ENCODE results near the gene LCN6.
A peak's percentile ranks its signal among the peaks of the same experiment; 100 is the strongest.
"Not testable (repeated sequence)": the region's sequence is repeated elsewhere in the genome, so short reads cannot be mapped to it uniquely, and the experiment has no call there.

Gene LCN6

DNA sequence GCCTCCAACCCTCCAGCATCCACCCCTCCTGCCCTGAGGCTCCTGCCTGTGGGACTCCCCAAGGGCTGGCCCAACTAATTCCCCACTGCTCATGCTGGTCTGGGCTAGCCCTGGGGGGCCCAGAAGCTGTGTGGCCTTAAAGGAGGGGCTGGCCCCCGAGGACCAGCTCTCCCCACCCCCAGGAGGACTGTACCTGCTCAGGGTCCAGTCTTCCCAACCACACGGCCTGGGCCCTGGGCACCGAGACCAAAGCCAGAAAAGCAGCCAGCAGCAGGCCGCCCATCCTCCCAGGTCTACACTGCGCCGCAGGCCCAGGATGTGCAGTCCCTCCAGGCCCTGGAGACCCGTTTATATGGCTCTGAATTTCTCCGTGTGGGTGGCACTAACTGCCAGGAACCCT lies at the start of gene LCN6:
LCN6 (minus strand) TSS at position 325 of the 400 bp plus-strand sequence; CDS start at position 283, 42 bp downstream.
- DNase-seq (ENCODE audit: low read depth in 2 of 2, low spot score in 1 of 2) = no peak

DNA sequence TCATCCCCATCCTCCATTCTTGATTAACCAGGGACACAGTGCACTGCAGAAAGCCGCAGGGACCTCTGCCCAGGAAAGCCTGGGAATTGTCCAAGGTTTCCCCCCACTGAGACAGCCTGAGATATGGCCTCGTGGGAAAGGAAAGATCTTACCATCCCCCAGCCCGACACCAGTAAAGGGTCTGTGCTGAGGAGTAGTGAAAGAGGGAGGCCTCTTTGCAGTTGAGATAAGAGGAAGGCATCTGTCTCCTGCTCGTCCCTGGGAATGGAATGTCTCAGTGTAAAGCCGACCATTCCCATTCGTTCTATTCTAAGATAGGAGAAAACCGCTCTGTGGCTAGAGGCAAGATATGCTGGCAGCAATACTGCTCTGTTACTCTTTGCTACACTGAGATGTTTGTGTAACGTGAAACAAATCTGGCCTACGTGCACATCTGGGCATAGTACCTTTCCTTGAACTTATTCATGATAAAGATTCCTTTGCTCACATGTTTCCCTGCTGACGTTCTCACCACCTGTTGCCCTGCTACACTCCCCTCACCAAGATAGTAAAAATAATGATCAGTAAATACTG lies 48.5 kb upstream of the LCN6 start:
- DNase-seq (ENCODE audit: low read depth in 2 of 2, low spot score in 1 of 2) = not testable (repeated sequence)

DNA sequence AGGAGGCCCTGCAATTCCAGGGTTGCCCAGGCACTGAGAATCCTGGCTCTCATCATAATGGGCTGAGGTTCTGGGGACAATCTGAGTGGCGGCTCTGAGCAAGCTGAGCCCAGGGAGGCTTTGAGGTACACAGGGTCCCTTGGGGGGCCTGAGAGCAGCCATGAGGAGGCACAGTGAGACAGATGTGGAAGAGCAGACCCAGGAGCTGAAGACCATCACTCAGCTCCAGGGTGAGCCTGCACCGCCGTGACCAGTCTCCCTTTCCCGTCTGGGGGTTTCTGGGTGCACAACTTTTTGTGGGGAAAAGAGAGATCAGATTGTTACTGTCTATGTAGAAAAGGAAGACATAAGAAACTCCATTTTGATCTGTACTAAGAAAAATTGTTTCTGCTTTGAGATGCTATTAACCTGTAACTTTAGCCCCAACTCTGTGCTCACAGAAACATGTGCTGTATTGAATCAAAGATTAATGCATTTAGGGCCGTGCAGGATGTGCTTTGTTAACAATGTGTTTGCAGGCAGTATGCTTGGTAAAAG lies 48.0 kb upstream of the LCN6 start, which contains the start of gene CCDC183:
CCDC183 (plus strand) TSS at position 101 of the 537 bp plus-strand sequence; CDS start at position 161, 60 bp downstream.
- DNase-seq (ENCODE audit: low read depth in 2 of 2, low spot score in 1 of 2) = no peak

- no peak for DNase-seq (ENCODE audit: low read depth in 2 of 2, low spot score in 1 of 2)
These were observed 46.6 kb upstream of the LCN6 start for GRCh38 chr9:136795000-136795348.

DNA sequence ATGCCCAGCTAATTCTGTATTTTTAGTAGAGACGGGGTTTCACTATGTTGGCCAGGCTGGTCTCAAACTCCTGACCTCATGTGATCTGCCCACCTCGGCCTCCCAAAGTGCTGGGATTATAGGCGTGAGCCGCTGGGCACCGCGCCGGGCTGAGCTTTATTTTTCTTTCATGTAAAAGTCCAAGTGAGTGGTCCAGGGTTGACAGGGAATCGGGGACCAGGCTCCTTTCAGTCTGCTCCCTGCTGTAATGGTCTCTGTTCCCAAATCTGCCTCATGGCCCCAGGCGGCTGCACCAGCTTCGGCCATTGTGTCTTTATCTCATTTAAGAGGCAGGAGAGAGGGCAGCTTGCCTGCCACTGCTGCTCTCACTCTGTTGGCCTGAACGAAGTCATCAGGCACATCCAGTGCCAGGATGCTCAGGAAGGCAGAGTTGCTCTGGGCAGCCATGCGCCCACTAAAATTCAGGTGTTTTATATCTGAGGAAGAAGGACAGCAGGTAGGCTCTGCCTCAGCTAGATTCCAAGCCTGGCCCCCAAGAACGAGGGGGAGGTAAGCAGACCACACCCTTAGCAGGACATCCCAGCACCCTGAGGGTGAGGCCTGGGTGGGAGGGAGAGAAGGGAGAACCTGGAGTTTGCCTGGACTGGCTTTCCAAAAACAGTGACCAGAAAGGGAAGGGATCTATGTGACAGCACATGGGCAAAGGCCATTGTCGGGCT lies 46.1 kb upstream of the LCN6 start:
- no peak for DNase-seq (ENCODE audit: low read depth in 2 of 2, low spot score in 1 of 2)

DNA sequence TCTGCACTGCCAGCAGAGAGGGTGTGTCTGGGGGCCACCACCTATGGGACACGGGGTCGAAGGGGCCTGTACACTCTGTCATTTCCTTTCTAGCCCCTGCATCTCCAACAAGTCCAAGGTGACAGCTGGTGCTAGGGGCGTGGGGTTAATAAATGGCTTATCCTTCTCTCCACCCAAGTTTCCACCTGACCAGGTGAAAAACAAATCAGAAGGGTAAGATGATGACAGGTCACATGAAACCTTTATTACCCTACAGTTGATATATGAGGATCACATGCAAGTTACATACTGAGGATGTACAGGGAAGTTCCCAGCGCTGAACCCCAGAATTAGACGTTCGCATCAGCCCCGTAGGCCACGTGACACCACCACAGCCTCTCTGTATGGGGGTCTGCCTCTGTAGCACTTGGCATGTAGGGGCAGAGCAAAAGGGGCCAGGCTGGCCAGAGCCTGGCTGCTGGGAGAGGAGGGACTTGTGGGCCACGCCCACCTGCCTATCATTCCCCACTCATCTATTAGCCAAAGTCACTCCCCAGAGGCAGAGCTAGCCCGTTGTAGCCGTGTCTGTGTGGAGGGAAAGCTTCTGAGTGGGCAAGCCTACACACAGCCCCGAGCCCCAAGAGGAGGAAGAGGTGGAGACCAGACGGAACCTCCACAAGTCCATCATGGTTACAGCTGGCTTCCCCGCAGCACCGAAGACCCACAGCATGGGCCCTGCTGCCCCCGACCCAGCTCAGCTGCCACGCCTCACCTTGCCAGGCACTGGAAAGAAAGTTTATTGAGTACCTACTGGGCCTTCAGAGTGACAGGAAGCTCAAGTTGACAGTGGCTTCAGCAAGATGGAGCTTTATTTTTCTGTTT lies 45.0 kb upstream of the LCN6 start:
- DNase-seq (ENCODE audit: low read depth in 2 of 2, low spot score in 1 of 2) = no peak

GRCh38 chr9:136792321-136793085 lies 44.2 kb upstream of the LCN6 start:
- DNase-seq (ENCODE audit: low read depth in 2 of 2, low spot score in 1 of 2) = no peak

DNA sequence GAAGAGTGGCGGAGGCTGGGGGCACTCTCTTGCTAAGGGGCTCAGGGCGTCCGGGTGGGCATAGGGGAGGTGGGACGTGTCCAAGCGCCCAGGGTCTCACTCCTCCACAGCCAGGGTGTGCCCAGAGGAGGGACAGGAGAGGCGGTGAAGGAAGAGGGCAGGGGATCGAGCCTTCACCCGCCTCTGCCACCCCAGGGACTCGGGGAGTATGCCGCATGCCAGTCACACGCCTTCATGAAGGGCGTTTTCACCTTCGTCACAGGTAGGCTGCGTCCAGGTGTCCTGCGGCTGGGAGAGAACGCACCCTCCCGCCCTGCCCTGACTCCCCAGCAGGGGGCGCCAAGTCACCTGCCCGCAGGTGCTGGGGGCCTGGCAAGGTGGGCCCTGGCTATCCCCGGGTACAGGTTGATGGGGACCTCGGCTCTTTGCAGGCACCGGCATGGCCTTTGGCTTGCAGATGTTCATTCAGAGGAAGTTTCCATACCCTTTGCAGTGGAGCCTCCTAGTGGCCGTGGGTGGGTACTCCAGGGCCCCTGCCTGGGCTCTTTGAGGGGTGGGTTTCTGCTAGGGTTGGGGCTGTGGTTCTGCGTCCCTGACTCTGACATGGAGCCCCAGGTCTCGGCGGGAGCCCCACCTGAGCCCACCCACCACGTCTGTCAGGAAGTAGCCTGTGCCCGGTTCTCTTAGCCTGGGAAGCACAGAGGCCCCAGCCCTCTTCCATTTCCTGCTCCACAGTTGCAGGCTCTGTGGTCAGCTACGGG lies 43.4 kb upstream of the LCN6 start:
- DNase-seq (ENCODE audit: low read depth in 2 of 2, low spot score in 1 of 2) = peak; percentile 28 to 34

DNA sequence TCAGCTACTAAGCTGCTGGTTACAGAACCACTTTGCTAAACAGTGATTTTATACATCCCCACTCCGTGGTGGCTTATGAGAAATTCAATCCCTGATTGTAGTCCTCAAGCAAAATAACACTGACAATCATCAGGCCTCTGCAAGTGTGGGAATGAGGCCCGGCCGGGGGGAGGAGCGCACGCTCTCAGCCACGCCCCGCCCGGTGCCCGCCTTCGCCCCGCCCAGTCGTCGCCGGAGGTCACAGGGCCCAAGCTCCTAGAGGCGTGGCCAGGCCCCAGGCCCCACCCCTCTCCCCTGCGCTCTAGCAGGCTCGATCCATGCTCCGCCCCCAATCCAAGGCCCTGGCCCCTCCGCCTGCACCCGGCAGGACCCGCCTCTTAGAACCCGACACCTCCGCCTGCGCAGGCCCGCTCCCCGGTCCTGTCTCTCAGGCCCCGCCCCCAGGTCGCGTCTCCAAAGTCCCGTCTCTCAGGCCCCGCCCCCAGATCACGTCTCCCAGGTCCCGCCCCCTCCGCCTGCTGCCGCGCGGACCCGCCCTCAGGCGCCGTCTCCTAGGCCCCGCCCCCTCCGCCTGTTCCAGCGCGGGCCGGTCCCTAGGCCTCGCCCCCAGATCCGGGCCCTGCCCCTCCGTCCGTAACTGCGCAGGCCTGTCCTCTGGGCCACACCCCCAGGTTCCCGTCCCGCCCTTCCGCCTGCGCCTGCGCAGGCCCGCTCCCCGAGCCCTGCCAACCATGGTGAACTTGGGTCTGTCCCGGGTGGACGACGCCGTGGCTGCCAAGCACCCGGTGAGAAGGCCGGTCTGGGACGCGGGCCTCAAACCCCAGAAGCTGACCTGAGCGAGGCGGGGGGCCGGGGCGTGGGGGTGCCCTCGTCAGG lies 42.6 kb upstream of the LCN6 start, which contains the start of gene TMEM141:
TMEM141 (plus strand) TSS at position 705 of the 876 bp plus-strand sequence; CDS start at position 732, 27 bp downstream.
- peak; percentile 99 for DNase-seq (ENCODE audit: low read depth in 2 of 2, low spot score in 1 of 2)

DNA sequence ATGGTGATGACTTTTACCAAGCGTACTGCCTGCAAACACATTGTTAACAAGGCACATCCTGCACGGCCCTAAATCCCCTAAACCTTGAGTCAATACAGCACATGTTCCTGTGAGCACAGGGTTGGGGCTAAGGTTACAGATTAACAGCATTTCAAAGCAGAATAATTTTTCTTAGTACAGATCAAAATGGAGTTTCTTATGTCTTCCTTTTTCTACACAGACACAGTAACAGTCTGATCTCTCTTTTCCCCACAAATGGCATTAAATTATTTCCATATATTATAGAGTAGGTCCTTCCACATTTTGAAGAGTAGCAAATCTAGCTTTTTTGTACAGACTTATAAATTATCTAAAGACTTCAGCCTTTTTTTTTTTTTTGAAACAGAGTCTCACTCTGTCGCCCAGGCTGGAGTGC lies 41.2 kb upstream of the LCN6 start:
- no peak for DNase-seq (ENCODE audit: low read depth in 2 of 2, low spot score in 1 of 2)

- not testable (repeated sequence) for DNase-seq (ENCODE audit: low read depth in 2 of 2, low spot score in 1 of 2)
These were observed 40.6 kb upstream of the LCN6 start for GRCh38 chr9:136788644-136789522.

DNA sequence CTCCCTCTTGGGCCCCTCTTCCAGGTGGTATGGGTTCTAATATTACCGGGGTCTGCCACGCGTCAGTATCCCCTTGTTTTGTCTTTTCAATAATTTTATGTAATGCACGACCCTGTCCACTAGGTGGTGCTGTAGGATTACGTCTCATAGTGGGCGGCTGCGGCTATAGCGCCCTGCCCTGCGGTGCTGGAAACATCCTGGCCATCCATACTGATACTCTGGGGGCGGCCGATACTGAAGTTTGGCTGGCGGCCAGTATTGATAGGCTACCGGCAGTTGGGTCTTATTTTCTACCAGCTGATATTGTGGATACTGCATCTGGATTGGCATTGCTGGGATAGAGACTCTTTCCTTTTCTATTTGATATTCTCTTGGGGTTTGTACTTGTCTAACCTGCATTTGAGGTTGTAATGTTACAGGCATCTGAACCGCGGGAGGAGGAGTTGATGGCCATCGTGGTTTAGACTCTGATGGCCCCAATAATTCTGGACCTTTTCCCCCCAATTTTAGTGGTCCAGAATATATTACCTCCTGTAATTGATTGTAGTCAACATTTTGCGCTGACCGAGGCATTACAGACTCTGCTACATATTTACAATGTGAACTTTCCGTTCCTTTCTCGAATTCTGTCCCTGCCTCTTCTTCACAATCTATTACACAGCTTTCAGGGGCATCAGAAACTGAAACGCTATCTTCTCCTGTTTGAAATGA lies 39.5 kb upstream of the LCN6 start:
- peak; percentile 33 to 48 for DNase-seq (ENCODE audit: low read depth in 2 of 2, low spot score in 1 of 2)

- not testable (repeated sequence) for DNase-seq (ENCODE audit: low read depth in 2 of 2, low spot score in 1 of 2)
These were observed 38.7 kb upstream of the LCN6 start for GRCh38 chr9:136786983-136787382.

- DNase-seq (ENCODE audit: low read depth in 2 of 2, low spot score in 1 of 2) = no peak
These were observed 38.1 kb upstream of the LCN6 start for GRCh38 chr9:136786451-136786850.

GRCh38 chr9:136785565-136786355 lies 37.4 kb upstream of the LCN6 start:
- DNase-seq (ENCODE audit: low read depth in 2 of 2, low spot score in 1 of 2) = not testable (repeated sequence)

GRCh38 chr9:136784997-136785361 lies 36.7 kb upstream of the LCN6 start:
- no peak for DNase-seq (ENCODE audit: low read depth in 2 of 2, low spot score in 1 of 2)
